GM21390 (cell line): Measurements from ENCODE around the gene ERBB2.

ENCODE experiments used
- ATAC-seq: cut with Tn5 transposase; IDR thresholded peaks from one replicate; pipeline ENCODE4 v1.9.1; 2021; ENCODE audit not compliant: unreplicated experiment

The ERBB2 gene

DNA sequence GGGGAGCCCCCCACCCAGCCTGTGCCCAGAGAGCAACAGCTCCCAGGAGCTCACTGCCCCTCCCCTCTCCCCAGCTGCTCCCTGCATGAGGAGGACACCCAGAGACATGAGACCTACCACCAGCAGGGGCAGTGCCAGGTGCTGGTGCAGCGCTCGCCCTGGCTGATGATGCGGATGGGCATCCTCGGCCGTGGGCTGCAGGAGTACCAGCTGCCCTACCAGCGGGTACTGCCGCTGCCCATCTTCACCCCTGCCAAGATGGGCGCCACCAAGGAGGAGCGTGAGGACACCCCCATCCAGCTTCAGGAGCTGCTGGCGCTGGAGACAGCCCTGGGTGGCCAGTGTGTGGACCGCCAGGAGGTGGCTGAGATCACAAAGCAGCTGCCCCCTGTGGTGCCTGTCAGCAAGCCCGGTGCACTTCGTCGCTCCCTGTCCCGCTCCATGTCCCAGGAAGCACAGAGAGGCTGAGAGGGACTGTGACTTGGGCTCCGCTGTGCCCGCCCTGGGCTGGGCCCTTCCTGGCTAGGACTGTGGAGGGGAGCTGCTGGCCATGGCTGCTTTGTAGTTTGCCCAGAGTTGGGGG, 34.1 kb upstream of the ERBB2 start:
- no peak for ATAC-seq

GRCh38 chr17:39666231-39666600, 33.6 kb upstream of the ERBB2 start:
- no peak for ATAC-seq

DNA sequence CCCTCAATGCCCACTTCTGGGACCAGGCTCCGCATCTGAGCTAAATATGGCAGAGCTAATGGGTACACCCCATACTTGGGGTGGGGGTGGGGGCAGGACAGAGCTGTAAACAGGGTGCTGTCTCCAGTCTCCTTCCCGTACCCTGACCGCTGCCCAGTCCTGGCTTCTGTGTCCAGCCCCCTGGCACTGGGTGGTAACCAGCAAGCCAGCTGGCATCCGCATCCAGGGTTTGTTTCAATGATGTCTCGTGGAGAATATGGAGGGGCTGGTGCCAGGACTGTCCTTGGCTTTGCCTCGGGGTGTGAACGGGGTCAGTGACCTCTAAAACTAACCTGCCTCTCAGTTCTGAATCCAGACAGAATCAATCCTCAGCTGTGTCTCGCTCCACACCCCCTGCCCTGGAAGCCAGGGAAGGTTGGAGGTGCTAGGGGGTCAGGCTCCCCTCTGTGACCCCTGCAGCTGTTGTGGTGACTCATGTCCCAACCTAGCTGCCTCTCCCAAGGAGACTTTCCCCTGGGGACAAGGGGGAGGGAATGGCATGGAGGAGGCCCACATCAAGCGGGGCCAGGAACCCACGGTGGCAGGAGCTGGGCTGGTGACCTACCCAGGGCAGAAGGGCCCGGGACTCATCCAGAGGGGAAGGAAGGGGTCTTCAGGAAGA, 33.1 kb upstream of the ERBB2 start:
- ATAC-seq, result no peak

DNA sequence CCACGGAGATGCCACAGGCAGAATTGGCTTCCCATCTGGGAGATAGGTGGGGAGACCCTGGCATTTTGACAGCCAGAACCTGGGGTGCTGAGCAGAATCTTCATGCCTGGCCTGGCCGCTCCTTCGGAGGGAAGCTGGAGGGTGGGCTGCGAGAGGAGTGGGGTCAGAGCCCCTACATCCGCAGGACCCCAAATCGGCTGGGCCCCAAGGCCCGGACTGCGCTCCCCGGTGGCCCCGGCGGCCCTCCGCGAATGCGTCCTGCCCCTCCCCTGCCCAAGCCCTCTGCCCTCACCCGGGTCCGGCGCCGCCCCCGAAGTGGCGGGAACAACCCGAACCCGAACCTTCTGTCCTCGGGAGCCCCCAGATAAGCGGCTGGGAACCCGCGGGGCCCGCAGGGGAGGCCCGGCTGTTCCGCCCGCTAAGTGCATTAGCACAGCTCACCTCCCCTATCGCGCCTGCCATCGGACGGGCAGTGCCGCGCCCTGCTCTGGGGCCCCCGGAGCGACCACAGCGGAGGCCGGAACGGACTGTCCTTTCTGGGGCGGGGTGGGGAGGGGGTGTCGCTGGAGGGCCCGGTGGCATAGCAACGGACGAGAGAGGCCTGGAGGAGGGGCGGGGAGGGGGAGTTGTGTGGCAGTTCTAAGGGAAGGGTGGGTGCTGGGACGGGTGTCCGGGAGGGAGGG, 32.5 kb upstream of the ERBB2 start:
- no peak for ATAC-seq

- no peak for ATAC-seq
These were observed 31.6 kb upstream of the ERBB2 start, which contains the start of gene PNMT for GRCh38 chr17:39667945-39668924. TSS of gene PNMT (plus strand) at chr17:39668453. CDS start at chr17:39668476, 23 bp downstream.

DNA sequence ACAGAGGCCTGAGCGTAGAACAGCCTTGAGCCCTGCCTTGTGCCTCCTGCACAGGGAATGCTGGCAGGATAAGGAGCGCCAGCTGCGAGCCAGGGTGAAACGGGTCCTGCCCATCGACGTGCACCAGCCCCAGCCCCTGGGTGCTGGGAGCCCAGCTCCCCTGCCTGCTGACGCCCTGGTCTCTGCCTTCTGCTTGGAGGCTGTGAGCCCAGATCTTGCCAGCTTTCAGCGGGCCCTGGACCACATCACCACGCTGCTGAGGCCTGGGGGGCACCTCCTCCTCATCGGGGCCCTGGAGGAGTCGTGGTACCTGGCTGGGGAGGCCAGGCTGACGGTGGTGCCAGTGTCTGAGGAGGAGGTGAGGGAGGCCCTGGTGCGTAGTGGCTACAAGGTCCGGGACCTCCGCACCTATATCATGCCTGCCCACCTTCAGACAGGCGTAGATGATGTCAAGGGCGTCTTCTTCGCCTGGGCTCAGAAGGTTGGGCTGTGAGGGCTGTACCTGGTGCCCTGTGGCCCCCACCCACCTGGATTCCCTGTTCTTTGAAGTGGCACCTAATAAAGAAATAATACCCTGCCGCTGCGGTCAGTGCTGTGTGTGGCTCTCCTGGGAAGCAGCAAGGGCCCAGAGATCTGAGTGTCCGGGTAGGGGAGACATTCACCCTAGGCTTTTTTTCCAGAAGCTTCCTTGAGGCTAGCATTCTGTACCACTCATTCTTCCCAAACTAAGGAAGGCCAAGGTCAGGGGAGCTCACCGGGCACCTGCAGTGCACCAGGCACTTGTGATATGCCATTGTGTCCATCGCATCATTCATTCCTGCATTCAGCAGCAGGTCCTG, 29.7 kb upstream of the ERBB2 start:
- ATAC-seq, result no peak

DNA sequence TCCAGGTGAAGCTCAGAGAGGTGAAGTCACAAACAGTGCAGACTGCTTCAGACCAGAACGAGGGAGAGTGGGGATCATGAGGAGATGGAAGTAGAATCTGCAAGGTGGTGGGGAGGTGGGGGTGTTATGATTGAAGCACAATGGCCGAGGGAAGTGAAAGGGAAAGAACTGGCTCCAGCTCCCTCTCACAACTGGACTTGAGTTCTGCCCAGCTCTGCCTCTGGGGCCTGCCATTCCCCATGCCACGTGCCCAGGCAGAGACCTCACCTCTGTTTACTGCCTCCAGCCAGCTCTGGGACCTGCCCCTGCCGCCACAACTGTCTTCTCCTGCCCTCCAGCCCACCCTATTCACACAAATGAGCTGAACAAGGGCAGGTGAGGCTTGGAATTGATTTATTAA, 29.1 kb upstream of the ERBB2 start:
- no peak for ATAC-seq

GRCh38 chr17:39671651-39672521, 28.0 kb upstream of the ERBB2 start:
- ATAC-seq, result no peak

- no peak for ATAC-seq
These were observed 27.1 kb upstream of the ERBB2 start for GRCh38 chr17:39672522-39673334.

DNA sequence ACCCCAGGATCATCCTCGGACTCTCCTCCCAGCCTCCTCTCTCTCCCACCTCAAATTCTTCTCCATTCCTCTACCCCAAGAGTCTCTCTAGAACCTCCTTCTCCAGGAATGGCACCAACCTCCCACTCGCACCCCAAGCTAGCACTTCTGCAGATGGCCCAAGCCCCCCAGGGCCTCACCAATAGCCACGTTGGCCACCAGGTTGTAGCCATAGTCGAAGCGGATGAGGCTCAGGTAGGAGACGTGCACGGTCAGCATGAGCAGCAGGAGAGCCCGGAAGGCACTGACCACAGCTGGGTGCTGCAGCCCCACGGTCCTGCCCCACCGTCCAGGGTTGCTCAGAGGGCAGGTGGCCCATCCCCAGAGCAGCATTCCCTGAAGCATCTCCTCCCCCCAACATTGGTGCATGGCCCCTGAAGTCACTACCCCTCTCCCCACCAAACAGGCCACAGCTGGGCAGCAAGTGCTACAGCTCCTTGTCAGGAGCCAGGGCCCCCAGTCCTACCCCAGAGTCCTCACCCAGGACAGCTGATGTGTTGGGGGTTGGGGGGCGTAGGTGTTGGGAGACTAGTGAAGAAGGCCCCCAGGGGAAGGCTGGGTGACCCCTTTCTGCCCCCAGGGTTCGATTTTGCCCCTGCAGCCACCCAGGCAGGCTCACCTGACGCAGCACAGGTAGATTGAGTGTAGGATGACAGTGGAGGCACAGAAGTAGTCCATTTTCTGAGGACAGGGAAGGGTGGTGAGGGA, 26.4 kb upstream of the ERBB2 start:
- no peak for ATAC-seq

DNA sequence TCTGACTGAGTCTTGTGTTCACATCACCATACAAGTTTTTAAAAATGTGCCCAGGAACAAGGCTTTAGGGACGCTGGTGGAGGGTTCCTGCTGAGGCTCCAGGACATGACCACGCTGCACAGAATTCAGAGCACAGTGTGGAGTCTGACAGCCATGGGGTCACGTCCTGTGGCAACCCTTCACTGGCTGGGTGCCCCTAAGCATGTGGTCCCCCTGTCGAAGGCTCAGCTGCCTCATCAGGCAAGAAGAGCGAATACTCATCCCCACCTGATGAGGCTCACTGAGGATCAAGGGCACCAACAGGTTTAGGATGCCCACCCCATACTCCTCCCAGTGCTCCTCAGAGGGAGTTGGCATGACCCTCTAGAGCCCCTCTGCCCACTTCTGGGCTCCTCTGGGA, 25.7 kb upstream of the ERBB2 start:
- no peak for ATAC-seq

DNA sequence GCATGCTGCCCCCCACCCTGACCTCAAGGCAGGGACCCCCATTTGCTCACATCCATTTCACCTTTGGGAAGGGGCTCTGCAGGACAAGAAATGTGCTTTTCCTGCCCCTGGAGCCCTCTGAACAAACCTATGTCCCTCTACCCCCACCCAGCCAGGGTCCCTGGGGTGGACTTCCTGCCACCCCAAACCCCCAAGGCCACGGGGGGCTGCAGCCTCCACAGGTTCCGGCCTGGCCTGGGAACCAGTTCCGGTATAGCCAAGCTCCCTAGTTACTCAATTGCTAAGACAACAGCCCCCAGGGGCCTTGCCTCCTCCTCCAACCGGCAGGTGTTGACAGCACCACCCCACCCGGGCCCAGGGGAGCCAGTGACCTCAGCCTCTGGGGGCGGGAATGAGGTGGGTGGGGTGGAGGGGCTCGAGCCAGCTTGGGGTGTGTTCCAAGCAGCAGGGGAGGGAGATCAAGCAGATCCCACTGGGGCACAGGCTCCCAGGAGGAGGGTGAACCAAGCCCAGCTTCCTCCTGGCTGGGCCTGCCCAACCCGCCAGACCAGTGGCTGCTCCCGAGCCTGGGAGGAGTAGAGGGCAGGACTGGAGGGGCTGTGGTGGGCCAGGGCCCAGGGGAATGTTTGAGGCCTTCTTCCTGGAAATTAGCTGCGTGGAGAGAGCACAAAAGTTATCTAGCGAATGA, 25.0 kb upstream of the ERBB2 start:
- no peak for ATAC-seq

- ATAC-seq, result no peak
These were observed 24.3 kb upstream of the ERBB2 start for GRCh38 chr17:39675390-39676082.

DNA sequence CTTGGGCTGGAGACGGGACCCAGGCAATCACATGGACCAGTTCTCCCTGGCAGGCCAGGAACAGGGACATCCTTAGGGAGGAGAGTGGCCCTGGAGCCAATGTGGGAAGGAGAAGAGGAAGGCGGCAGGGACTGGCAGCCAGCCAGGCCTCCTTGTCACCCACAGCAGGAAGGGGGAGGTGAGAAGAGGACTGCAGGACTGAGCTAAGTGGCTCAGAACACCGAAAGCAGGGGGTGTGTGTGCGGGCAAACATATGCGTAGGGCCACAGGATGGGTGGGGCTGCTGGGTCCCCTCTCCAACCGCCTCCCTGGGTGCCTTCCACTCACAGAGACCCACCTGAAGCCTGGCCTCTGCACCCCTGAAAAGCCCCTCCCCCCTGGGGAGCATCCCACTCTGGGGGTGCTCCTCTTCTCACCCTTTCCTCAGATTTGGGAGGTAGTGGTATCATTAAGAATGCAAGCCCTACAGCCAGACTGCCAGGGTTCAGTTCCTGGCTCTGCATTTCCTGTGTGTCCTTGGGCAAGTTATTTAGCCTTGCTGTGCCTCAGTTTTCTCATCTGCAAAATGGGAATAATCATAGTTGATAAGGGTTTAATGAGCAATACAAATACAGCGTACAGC, 23.6 kb upstream of the ERBB2 start:
- ATAC-seq, result no peak

DNA sequence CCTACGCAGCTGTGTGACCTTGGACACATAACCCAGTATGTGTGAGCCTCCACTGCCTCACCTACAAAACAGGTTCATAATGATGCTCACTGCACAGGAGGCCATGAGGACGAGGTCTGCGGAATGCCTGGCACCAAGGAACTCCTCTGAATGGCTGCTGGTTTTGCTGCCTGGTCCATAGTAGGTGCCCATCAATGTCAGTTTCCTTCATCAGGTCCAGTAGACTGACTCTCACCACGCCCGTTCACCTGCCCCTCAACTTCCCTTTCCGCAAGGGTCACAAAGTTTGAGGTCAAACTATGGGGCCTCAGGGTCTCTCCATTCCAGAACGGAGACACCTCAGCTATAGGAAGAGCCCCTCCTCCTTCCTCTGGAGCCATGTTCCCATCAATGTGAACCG, 22.8 kb upstream of the ERBB2 start:
- no peak for ATAC-seq
